HepG2 (cell line): ENCODE results near the gene SULT1B1. TPM values are rescaled to one million over a fixed set of nuclear protein-coding genes. Genes with fewer than 3 reads are reported as not detected.

Experiments used
- RCOR2 ChIP-seq: IDR thresholded peaks from 2 replicates; pipeline ENCODE4 v1.6.1; 2016; ENCODE audit warnings: missing biosample characterization, missing genetic modification reagents
- ZNF256 ChIP-seq: sonication (generic); formaldehyde crosslinking; conservative IDR thresholded peaks from 2 replicates; pipeline ENCODE4 v1.4.0; 2020; ENCODE audit warnings: missing genetic modification reagents
- ZNF766 ChIP-seq: sonication (generic); formaldehyde crosslinking; IDR thresholded peaks from 2 replicates; pipeline ENCODE4 v1.5.0; 2020; ENCODE audit warnings: missing genetic modification reagents, borderline replicate concordance
- ZNF841 ChIP-seq: sonication (generic); formaldehyde crosslinking; IDR thresholded peaks from 2 replicates; pipeline ENCODE4 v1.8.1; 2023; ENCODE audit warnings: missing genetic modification reagents, borderline replicate concordance
- polyA plus RNA-seq, 8 experiments: library from polyadenylated mRNA; depleted of rRNA in 3 of 8; stranded (reverse) in 7 of 8; unstranded in 1 of 8; fragments of >200 nt; fragmentation: Illumina TruSeq in 4 of 8; extraction: Trizol in 4 of 8; gene quantifications; 2 replicates each; pipeline versions ENCODE4 v1.2.1 to v1.2.3, GENCODE V29; 2011 to 2016; ENCODE audit warnings: low read depth in 4 of 8, missing spikeins in 1 of 8, mixed read lengths in 1 of 8; ENCODE audit not compliant: insufficient read depth in 1 of 8
- total RNA-seq, 5 experiments: library from RNA; depleted of rRNA; stranded (reverse); fragments of >200 nt; fragmentation: Illumina TruSeq; extraction: Trizol; gene quantifications; 2 replicates each; pipeline ENCODE4 v1.2.3, GENCODE V29; 2016; ENCODE audit warnings: low read depth in 1 of 5
- TF ChIP-seq, protein P1 (sequence below): sonication (generic); formaldehyde crosslinking; IDR thresholded peaks from 2 replicates; pipeline ENCODE4 v1.4.0; 2020; ENCODE audit warnings: missing genetic modification reagents
- TF ChIP-seq, protein P2 (sequence below): sonication (generic); formaldehyde crosslinking; IDR thresholded peaks from 2 replicates; pipeline ENCODE4 v1.4.0; 2020; ENCODE audit warnings: missing genetic modification reagents
- TF ChIP-seq, protein P3 (sequence below): sonication (generic); formaldehyde crosslinking; IDR thresholded peaks from 2 replicates; pipeline ENCODE4 v1.4.0; 2020; ENCODE audit warnings: missing genetic modification reagents

SULT1B1 gene
- total and polyA plus RNA-seq, 2 of the 13 experiments (the other 11 are each of a cell fraction or from before 2014, with no cell fraction given) = 0.20 to 0.25 TPM

DNA sequence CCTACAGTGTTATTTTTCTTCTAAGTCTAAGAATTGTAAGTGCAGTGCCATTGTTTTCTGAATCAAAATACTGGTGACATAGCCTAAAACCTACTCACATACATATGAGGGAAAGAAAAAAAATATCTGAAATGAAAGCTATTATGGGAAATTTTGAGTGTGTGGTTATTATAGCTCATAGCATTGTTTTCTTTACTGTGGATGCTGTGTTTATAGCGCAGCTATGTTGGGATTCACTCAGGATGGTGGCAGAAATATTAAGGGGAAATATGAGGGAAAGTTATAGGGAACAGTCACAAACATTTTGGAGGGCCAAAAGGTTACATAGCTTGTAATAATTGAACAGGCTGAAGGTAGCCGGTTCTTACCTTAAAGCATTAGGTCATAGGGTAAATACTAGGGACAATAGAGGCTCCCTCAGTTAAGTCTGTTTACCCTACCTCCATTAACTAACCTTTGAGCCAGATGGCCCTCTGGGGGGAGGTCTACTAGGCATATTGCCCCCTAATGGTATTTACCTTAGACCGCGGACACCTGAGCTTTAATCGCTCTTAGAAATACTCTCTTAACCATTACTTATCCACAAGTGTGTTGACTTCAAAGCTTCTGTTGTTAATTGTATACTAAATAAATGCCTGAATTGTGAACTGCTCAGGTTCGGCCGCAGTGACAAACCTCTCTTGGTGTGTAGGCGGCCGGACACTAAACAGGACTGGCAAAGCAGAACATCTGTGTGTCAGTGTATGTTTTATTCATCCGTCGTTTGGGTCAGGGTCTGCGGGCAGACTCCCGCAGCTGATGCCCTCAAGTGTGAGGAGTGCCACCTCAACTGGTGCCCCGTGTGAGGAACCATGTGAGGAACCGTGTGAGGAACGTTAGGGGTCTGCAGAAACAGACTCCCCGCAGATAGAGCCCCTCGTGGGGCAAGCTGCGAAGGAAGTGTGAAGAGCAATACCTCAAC is 21.3 kb upstream of the SULT1B1 start (continued):
- 0 out of 2 replicates have a peak, but pooled peaks have one; percentile 35 for TF ChIP-seq ZNF841
- TF ChIP-seq, protein P1, sequence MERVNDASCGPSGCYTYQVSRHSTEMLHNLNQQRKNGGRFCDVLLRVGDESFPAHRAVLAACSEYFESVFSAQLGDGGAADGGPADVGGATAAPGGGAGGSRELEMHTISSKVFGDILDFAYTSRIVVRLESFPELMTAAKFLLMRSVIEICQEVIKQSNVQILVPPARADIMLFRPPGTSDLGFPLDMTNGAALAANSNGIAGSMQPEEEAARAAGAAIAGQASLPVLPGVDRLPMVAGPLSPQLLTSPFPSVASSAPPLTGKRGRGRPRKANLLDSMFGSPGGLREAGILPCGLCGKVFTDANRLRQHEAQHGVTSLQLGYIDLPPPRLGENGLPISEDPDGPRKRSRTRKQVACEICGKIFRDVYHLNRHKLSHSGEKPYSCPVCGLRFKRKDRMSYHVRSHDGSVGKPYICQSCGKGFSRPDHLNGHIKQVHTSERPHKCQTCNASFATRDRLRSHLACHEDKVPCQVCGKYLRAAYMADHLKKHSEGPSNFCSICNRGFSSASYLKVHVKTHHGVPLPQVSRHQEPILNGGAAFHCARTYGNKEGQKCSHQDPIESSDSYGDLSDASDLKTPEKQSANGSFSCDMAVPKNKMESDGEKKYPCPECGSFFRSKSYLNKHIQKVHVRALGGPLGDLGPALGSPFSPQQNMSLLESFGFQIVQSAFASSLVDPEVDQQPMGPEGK (CRISPR knock-in tag) = peak; percentile 98
- TF ChIP-seq, protein P2, sequence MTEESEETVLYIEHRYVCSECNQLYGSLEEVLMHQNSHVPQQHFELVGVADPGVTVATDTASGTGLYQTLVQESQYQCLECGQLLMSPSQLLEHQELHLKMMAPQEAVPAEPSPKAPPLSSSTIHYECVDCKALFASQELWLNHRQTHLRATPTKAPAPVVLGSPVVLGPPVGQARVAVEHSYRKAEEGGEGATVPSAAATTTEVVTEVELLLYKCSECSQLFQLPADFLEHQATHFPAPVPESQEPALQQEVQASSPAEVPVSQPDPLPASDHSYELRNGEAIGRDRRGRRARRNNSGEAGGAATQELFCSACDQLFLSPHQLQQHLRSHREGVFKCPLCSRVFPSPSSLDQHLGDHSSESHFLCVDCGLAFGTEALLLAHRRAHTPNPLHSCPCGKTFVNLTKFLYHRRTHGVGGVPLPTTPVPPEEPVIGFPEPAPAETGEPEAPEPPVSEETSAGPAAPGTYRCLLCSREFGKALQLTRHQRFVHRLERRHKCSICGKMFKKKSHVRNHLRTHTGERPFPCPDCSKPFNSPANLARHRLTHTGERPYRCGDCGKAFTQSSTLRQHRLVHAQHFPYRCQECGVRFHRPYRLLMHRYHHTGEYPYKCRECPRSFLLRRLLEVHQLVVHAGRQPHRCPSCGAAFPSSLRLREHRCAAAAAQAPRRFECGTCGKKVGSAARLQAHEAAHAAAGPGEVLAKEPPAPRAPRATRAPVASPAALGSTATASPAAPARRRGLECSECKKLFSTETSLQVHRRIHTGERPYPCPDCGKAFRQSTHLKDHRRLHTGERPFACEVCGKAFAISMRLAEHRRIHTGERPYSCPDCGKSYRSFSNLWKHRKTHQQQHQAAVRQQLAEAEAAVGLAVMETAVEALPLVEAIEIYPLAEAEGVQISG (CRISPR knock-in tag) = peak; percentile 31; the same call in 1 of the 2 replicates
- TF ChIP-seq, protein P3, sequence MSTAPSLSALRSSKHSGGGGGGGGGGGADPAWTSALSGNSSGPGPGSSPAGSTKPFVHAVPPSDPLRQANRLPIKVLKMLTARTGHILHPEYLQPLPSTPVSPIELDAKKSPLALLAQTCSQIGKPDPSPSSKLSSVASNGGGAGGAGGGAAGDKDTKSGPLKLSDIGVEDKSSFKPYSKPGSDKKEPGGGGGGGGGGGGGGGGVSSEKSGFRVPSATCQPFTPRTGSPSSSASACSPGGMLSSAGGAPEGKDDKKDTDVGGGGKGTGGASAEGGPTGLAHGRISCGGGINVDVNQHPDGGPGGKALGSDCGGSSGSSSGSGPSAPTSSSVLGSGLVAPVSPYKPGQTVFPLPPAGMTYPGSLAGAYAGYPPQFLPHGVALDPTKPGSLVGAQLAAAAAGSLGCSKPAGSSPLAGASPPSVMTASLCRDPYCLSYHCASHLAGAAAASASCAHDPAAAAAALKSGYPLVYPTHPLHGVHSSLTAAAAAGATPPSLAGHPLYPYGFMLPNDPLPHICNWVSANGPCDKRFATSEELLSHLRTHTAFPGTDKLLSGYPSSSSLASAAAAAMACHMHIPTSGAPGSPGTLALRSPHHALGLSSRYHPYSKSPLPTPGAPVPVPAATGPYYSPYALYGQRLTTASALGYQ (CRISPR knock-in tag) = peak; percentile 92
- TF ChIP-seq ZNF766 = no peak
- no peak for TF ChIP-seq ZNF256
- peak; percentile 77 for TF ChIP-seq RCOR2 (CRISPR knock-in tag)
- TF ChIP-seq, all 625 proteins: peak for 201
